Activated gamma-delta T cell (primary cell): ENCODE data around the gene TRMT2A.
A peak's percentile ranks its signal among the peaks of the same experiment; 100 is the strongest.
"Not testable (repeated sequence)": the region's sequence is repeated elsewhere in the genome, so short reads cannot be mapped to it uniquely, and the experiment has no call there.

Experiments used
- DNase-seq: peaks from one replicate; lab custom pipeline; 2025; lab: John Stamatoyannopoulos, UW
- total RNA-seq, 2 donors: gene quantifications; one replicate each; lab custom pipeline; 2026; lab: John Stamatoyannopoulos, UW

TRMT2A gene
- total RNA-seq = 75.5 to 82.2 reads per million in 2 donors

GRCh38 chr22:20116951-20117632 is at the start of gene TRMT2A:
TRMT2A (minus strand) TSS chr22:20117226; CDS start chr22:20116906, 320 bp downstream.
- peak; percentile 95 for DNase-seq

- no peak for DNase-seq
Observed at GRCh38 chr22:20166703-20167102, 49.7 kb upstream of the TRMT2A start.

- DNase-seq = no peak
Observed at GRCh38 chr22:20165913-20166312, 48.9 kb upstream of the TRMT2A start.

GRCh38 chr22:20165421-20165820 is 48.4 kb upstream of the TRMT2A start:
- DNase-seq = no peak

- DNase-seq = no peak
Observed at GRCh38 chr22:20164863-20165262, 47.8 kb upstream of the TRMT2A start.

GRCh38 chr22:20160041-20160440 is 43.0 kb upstream of the TRMT2A start:
- DNase-seq = no peak

- not testable (repeated sequence) for DNase-seq
Observed at GRCh38 chr22:20159531-20159930, 42.5 kb upstream of the TRMT2A start.

GRCh38 chr22:20159076-20159475 is 42.0 kb upstream of the TRMT2A start:
- DNase-seq = no peak

GRCh38 chr22:20158391-20159036 is 41.5 kb upstream of the TRMT2A start:
- DNase-seq = no peak

- no peak for DNase-seq
Observed at GRCh38 chr22:20157430-20158183, 40.6 kb upstream of the TRMT2A start.

GRCh38 chr22:20156611-20157429 is 39.8 kb upstream of the TRMT2A start:
- DNase-seq = peak; percentile 30

GRCh38 chr22:20156042-20156389 is 39.0 kb upstream of the TRMT2A start:
- no peak for DNase-seq

GRCh38 chr22:20155330-20156041 is 38.5 kb upstream of the TRMT2A start:
- DNase-seq = no peak

GRCh38 chr22:20154602-20155187 is 37.7 kb upstream of the TRMT2A start:
- no peak for DNase-seq

- no peak for DNase-seq
Observed at GRCh38 chr22:20153945-20154344, 36.9 kb upstream of the TRMT2A start.

GRCh38 chr22:20152464-20152890 is 35.5 kb upstream of the TRMT2A start:
- no peak for DNase-seq

GRCh38 chr22:20151276-20151588 is 34.2 kb upstream of the TRMT2A start:
- no peak for DNase-seq

GRCh38 chr22:20150381-20151275 is 33.6 kb upstream of the TRMT2A start, which contains the start of gene CCDC188:
CCDC188 (minus strand) TSS chr22:20151055; CDS start chr22:20150986, 69 bp downstream.
- no peak for DNase-seq

- no peak for DNase-seq
Observed at GRCh38 chr22:20149257-20150250, 32.5 kb upstream of the TRMT2A start.
